Mammary epithelial cell (primary cell): ENCODE results near the gene OR51I2.

Experiments used
- EZH2 ChIP-seq: IDR thresholded peaks from 2 replicates; pipeline ENCODE4 v1.6.1; 2012; ENCODE audit warnings: low read length, inconsistent platforms, borderline replicate concordance
- TF ChIP-seq, protein P1 (sequence below), 2 donors: IDR thresholded peaks in 1 of 2; conservative IDR thresholded peaks in 1 of 2; 2 replicates each; pipeline ENCODE4 v1.5.1; 2011 to 2012; ENCODE audit warnings: inconsistent platforms in 2 of 2, low read length in 2 of 2, mild to moderate bottlenecking in 2 of 2, control low read depth in 1 of 2, low read depth in 1 of 2; ENCODE audit not compliant: insufficient read depth in 1 of 2; ENCODE audit errors: extremely low read depth in 1 of 2

DNA sequence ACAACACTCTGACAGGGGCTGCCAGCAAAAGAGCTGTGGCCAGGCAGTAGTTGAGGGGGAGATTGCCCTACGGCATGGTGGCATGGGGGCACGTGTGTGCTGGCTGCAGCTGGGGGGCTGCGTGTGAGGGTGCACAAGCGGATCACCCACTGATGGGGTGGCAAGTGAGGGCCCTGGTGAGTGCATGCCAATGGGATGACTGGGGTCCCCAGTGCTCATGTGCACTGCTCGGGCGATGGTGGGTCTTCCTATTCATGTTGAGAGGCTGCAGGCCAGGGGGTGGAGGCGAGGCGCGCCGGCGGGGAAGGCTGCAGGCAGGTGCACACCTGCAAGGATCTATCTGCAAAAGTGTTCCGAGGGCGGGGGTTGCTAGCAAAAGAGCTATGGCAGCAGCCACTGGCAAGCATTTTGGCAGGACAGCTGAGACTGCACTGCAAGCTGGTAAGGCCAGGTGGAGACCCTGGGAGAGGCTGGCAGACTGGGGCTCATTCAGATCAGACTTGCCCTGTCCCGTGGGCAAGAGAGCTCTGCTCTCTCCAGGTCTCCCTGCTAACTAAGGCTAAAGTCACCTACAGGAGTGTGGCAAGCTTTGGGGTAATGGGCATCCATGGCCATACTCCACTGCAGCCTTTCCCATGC lies 12.0 kb downstream of the OR51I2 start:
- TF ChIP-seq EZH2 = no peak
- TF ChIP-seq, protein P1, sequence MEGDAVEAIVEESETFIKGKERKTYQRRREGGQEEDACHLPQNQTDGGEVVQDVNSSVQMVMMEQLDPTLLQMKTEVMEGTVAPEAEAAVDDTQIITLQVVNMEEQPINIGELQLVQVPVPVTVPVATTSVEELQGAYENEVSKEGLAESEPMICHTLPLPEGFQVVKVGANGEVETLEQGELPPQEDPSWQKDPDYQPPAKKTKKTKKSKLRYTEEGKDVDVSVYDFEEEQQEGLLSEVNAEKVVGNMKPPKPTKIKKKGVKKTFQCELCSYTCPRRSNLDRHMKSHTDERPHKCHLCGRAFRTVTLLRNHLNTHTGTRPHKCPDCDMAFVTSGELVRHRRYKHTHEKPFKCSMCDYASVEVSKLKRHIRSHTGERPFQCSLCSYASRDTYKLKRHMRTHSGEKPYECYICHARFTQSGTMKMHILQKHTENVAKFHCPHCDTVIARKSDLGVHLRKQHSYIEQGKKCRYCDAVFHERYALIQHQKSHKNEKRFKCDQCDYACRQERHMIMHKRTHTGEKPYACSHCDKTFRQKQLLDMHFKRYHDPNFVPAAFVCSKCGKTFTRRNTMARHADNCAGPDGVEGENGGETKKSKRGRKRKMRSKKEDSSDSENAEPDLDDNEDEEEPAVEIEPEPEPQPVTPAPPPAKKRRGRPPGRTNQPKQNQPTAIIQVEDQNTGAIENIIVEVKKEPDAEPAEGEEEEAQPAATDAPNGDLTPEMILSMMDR (conservative IDR thresholded peaks at IDR 0.05 in 1 of 2, IDR thresholded peaks at IDR 0.05 in 1 of 2; ENCODE audit: extremely low read depth in 1 of 2, insufficient read depth in 1 of 2, low read depth in 1 of 2, low read length in 2 of 2) = no peak
